Hepatic stellate cell (primary cell): ENCODE data around the gene ADGRB2.

ENCODE experiments used
- DNase-seq: peaks from one replicate; pipeline ENCODE4 v3.0.0; 2011; ENCODE audit warnings: low spot score

ADGRB2 gene

GRCh38 chr1:31793586-31794285, 29.6 kb upstream of the ADGRB2 start:
- DNase-seq = no peak

DNA sequence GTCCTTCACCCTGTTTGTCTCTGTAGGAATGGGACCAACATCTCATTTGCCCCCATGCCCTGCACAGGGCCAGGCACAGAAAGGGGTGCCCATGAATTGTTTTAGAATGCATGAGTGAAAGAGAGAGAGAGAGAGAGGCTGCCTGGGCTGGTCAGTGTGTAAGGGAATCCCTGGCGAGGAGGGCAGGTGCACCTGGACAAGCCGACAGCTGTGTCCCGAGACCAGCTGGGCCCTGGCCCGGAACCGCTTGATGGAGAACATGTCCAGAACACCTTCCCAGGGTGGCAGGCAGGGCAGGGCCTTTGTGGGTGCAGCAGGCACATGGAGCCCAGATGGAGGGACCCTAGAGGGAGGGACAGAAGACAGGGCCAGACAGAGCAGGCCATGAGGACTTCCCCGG, 28.9 kb upstream of the ADGRB2 start:
- no peak for DNase-seq

GRCh38 chr1:31792541-31792940, 28.4 kb upstream of the ADGRB2 start:
- DNase-seq = no peak

GRCh38 chr1:31792116-31792515, 28.0 kb upstream of the ADGRB2 start:
- DNase-seq = no peak

DNA sequence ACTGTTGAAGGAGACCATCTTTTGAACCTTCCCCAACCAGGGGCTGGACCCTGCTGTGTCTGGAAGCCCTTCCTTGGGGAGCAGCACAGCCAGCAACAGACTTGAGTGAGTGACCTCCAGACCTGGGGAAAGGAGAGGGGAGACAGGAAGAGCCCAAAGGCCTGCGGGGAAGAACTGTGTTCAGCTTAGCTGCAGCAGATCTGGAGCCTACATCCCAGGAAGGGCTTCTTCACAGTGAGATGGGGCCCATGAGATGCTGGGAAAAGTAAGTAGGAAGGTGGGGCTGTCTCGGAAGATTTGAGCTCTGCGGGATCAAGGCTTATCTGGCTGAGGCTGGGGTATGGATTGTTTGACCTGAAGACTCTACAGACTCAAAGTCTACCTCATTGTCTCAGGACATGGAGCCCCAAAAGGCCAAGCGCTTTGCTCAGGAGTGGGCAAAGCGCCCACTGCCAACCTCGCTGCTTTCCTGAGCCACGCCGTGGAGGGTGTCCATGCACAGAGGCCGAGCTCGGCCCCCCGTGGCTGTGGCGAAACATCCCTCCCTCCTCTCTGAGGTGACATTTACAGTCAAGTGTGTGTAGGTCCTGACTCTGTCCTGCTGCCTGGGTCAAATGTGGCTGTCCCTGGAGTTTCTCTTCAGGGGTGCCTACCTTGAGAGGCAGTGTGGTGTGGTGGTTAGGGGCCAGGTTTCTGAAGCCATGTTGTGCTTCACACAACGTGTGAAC, 27.2 kb upstream of the ADGRB2 start:
- DNase-seq = no peak

DNA sequence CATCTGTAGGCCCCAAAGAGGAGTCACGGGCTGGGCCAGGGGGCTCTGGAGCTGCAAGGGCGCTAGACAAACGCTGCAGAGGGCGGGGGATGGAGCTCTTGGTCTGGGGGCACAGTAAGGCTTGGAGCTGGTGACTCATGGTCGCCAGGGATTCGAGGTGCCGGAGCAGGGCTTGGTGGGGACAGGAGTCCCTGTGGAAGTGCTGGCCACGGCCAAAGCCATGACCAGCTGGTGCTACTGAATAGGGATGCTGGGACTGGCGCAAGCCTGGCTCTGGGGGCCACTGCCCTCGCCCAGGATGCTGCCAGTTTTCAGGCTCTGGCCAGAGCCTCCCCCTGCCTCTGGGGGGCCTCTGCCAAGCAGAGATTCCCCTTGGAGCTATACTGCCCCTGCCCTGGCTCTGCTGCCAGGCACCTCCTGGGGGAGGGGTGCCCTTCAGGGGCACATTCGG, 26.5 kb upstream of the ADGRB2 start:
- no peak for DNase-seq

DNA sequence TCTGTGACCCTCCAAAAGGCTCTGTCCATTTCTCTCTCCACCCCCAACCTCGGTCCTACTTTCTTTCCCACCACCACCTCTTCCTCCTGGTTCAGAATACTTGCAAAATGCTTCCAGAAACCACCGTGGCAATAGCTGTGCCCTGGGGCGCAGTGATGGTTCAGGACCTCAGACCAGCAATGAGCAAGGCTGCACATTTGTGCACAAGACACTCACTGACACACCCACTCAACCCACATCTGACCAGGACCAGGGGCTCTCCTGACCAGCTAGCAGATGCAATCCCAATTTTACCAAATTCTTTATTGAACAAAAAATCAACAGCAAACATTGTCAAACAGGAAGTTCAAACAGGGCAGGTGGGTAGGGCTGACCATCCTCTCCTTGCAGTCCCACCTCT, 26.0 kb upstream of the ADGRB2 start:
- no peak for DNase-seq

DNA sequence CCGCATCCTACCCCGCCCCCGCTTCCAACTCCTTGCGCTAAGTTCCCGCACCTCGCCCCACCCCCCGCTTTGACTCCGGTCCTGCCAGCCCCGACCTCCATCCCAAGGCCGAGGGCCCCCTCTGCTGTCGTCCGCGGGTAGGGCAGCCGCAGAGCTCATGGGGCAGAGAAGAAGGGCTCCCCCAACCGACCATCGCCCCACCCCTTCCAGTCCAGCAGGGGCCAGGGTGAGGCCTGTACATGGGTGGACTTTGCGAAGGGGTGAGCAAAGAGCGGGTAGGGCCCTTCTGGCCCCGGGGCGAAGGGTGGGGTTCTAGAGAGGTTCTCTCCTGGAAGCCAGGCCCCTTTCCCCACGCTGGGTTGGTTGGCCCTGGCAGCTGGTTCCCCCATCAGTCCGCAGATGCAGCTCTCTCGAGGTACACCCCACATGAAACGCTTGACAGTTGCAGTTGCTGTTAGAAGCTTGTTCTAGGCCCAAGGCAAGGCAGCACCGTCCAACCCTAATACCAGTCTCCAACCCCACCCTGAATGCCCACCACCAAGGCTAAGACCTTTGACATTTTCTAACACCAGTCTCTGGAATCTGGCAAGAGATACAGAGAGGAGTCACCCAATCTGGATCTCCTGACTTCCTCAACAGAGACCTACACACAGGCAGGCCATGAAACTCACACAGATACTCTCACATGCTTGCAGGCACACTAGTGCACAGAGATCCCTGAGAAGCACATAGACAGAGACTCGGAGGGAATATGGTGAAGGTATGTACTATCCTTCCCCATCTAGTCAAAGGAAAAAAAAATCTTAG, 25.3 kb upstream of the ADGRB2 start:
- peak; percentile 98 for DNase-seq

- peak; percentile 74 for DNase-seq
Observed at GRCh38 chr1:31788825-31789256, 24.7 kb upstream of the ADGRB2 start.

- DNase-seq = peak; percentile 97
Observed at GRCh38 chr1:31788138-31788824, 24.1 kb upstream of the ADGRB2 start.

DNA sequence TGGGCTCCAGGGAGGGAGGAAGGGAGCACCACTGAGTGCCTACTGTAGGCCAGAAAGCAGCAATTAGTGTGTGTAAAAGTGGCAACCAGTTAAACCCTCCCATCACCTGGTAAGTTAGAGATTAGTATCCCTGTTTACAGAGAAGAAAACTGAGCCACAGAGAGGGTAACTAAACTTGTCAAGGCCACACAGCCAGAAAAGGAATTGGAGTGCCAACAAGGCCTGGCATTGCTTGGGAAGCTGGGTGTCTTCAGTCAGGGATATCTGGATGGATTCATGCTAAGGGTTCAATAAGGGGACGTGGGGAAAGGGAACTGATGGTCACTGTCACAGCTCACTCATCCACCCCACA, 23.6 kb upstream of the ADGRB2 start:
- DNase-seq = no peak

DNA sequence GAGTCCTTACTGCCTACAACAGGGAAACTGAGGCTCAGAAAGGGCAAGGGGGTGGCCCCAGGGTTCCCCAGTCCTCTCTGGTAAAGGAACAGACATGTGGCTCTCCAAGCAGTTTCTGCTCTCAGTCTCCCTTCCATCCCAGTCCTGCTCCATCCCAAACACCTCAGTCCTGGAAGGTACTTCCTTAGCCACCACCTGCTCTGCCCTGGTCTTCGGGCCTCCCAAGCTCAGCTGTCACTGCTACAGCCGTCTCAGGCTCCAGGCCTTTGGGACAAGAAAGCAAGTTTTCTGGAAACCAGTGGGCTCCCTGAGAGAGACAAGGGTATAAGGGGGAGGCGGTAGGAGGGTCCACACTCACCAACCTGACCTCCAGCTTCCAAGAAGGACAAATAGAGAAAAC, 23.1 kb upstream of the ADGRB2 start:
- no peak for DNase-seq

DNA sequence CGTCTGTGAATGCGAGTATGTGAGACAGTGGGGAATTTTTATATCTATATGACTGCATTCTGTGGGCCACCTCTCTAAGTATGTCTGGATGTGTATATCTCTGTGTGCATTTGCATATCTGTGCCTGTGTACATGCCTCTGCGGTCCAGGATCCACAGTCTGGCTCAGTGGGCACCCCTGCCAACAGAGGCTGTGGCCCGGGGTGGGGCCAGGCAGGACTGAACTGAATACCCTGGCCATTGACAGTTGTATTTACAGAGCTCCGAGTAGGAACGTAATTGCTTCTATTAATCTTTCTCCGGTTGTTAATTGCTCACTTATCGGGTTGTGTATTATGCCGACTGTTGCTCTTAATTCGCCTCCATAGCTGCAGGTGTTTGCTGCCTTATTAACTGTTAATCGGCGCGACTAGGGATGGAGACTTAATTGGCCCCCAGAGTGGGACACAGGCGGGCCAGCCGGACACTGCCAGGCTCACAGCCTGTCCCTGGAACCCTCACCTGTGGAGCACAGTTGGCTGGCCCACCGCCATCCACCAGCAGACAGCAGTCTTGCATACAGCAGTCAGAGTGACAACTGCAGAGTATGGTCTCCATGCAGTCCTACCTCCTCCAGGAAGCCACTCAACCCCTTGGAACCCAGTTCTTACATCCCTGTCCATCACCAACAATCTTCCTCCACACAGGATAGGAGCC, 22.4 kb upstream of the ADGRB2 start:
- no peak for DNase-seq

DNA sequence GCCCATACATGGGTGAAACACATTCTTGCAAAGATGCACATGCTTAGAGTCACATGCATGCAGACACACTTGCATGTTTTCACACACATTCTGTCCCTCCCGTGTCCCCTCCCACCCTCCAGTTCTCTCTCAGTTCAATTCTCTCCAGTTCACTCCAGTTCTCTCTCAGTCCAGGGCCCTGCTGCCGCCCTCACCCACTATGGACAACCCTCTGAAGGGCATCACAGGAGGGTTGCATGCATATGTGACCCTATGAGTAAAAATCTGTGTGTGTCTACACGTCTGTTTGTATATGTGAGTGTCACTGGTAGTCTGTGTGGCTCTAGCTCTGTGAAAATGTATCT, 21.8 kb upstream of the ADGRB2 start:
- no peak for DNase-seq

DNA sequence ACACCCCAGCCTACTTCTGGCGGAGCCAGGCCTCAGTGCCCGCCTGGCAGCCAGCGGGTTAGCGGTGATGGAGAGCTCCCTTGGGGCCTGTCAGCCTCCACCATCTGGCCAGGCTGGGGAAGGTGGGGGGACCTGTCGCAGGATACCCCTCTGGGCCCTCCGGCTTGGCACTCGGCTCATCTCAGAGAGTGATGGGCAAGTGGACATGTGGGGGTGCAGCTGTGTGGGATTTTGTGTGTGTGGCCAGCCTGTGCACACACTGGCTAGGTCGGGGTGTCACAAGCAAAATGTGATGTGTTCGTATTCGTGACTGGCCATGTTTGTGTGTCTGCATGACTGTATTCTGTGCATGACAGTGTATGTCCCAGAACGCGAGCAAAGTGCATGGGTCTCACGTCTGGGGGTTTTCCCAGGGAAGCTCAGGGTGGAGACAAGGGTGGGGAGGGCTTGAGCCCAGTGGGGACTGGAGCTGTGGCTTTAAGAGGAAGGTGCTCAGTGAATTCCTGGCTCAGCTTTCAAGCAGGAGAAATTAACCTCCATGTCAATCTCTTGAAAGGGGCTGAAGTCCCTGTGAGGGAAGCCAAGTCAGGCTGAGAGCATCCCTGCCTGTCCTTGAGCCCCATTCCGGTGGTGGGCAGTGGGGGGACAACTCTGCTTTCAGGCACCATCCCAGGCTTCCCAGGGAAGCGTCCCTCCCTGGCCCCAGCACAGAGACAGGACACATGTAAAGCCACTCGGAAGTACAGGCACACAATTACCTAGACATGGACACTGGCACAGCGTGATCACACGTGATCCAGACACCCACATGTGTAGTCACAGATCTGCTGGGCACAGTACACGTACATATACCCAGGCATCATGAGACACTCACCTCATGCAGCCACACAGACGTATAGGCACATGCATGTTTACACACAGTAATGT, 21.1 kb upstream of the ADGRB2 start:
- DNase-seq = no peak

- no peak for DNase-seq
Observed at GRCh38 chr1:31784356-31785019, 20.3 kb upstream of the ADGRB2 start.

- DNase-seq = no peak
Observed at GRCh38 chr1:31783846-31784245, 19.7 kb upstream of the ADGRB2 start.

DNA sequence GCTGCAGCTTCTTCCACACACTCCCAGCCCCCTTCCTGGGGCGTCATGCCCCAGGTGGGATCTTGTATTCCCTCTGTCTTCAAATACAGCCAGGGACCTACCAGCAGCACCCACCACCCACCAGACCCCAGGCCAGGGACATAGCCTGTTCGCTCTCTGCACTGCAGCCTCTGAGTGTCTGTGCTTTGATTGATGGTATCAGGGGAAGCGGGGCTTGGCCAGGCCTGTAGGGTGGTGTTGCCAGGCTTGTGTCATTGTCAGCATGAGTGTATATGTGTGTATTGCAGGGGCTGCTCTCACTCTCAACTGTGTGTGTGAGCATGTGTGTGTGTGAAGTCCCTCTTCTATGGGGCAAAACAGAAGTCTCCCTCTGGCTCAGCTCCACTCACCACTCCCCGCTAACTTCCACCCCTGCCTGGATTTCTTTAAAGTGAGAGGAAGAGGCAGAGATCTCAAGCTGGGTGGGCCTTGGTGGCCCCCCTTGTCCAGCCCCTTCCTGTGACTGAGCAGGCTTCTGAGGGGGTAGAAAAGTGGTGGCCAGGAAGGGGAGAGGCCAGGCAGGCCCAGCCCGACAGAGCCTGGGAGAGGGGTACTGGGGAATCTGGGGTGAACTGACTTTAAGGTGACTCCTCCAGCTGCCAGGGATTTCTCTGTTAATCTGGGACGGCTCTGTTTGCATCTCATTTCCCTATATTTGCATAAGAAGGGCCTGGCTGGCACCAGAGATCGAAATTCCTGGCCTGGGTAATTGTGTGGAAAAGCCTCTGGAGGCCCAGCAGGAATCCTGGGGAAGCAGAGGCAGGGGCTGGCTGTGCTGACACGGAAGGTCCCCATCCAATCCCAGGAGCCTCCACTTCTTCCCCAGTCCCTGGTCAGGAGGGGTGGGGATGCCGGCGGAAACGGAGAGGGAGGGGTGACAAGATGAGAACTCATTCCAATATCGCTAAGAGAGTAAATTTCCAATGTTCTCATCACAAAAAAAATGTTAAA, 18.6 kb upstream of the ADGRB2 start:
- no peak for DNase-seq
